ENCODE results near the gene ABCC4. TPM values are rescaled to one million over a fixed set of nuclear protein-coding genes. Genes with fewer than 3 reads are reported as not detected.

Gene ABCC4
- total RNA-seq, 1 donor from 2014 or later: 14.7 TPM

DNA sequence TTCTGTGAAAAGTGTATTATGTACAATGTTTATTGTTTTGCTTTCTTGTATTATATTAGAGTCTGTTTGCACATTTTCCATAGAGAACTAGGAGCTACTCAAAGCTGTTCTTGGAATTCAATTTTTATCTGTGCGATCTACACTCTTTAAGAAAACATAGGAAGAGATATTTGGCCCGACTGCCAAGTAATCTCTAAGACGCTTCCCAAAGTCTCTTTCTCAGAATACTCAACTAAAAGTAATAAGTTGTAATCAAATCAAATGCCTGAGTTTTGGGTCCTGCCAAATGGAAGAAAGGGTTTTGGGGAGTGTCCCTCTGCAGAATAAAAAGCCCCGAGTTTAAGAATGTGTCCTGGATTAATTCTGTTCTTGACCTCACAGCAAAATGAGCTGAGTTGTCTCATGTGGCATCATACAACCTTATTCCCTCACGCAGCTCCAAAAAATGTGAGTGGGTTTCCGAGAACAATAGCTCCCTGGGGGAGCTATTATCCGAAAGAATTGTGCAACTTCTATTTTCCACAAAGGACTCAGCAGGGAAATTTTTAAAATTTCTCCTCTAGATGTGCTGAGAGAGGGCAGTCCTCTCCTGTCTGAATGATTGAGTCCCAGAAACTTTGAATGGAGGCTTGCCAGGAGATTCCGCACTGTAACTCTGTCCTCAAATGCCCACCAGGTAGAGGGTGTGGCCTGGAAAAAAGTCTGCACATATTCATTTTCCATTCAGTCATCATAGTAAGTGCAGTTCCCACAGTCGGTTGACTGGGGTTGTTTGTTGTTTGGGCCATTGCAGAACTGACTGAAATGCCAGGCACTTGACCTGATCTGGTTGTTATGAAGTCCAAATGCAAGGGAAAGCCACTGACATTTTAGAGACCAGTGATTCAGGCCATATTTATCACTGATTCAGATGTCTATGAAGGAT, 309.0 kb downstream of the ABCC4 start:
- no peak for DNase-seq (ENCODE audit: low spot score)

DNA sequence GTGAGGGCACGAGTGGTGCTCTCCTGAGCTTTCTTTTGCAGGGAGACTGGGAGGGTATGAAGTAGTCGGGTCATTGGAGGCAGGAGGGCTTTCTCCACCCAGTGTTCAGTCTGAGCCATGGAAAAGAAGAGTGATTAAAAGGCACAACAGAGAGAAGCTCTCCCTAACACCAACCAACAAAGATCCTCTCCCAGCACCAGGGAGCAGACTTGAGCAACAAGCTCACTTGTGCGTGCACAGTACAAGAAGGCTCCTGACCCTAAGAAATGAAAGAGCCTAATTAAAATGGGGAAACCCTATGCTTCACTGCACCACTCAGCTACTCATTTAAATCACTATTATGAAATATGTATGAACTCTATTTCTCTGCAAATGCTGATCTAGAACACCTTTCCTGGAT, 312.6 kb downstream of the ABCC4 start:
- no peak for DNase-seq (ENCODE audit: low spot score)

DNA sequence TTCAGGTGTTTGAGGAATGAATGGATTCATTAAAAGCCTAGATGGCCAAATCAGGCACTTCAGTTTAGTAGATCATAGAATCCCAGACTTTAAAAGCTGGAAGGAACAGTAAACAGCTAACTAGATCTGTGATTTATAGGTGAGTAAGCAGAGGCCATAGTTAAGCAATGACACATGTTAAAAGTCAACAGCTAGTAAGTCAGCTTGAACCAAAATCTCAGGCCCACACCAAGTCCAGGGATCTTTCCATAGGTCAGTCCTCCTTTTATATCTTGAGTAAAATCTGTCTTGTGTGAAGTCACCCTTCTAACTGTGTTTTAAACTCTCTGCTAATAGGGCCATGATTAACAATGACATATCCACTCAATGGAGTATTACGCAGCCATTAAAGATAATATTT, 313.4 kb downstream of the ABCC4 start:
- no peak for DNase-seq (ENCODE audit: low spot score)

DNA sequence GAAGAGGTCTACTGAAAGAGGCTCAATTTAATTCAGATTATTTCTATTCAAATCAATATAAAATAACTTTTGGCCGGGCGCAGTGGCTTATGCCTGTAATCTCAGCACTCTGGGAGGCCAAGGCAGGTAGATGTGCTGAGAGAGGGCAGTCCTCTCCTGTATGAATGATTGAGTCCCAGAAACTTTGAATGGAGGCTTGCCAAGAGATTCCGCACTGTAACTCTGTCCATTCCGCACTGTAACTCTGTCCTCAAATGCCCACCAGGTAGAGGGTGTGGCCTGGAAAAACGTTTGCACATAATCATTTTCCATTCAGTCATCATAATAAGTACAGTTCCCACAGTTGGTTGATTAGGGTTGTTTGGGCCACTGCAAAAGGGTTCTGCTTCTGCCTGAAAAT, 314.2 kb downstream of the ABCC4 start:
- no peak for DNase-seq (ENCODE audit: low spot score)

DNA sequence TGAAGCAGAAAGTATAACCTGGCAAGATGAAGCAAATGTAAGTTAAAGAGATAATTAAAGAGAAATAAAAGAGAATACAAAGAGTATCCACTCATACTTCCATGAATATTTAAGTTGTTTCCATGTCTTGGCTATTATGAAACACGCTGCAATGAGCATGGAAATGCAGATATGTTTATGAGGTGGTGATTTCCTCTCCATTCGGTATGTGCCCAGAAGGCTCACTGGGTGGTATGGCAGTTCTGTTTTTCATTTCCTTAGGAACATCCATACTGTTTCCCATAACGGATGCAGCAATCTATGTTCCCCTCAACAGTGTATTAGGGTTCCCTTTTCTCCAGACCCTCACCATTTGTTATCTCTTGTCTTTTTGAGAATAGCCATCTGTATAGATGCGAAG, 316.3 kb downstream of the ABCC4 start:
- no peak for DNase-seq (ENCODE audit: low spot score)

DNA sequence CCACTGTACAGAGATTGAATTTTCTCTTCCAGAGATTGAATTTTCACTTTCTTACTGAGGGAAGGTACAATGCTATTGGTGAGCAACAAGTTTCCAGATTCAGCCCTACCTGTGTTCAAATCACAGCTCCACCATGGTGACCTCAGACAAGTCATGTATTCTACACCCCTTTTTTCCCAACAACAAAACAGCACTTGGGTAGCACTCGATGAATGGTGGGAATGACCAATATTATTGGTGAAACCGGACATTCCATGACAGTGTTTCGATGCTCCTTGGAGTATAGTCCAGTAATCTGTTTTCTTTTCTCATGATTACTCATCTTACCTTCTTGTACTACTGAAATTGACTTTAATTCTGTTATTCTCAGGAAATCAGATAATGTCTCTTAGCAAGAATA, 322.7 kb downstream of the ABCC4 start:
- no peak for DNase-seq (ENCODE audit: low spot score)

DNA sequence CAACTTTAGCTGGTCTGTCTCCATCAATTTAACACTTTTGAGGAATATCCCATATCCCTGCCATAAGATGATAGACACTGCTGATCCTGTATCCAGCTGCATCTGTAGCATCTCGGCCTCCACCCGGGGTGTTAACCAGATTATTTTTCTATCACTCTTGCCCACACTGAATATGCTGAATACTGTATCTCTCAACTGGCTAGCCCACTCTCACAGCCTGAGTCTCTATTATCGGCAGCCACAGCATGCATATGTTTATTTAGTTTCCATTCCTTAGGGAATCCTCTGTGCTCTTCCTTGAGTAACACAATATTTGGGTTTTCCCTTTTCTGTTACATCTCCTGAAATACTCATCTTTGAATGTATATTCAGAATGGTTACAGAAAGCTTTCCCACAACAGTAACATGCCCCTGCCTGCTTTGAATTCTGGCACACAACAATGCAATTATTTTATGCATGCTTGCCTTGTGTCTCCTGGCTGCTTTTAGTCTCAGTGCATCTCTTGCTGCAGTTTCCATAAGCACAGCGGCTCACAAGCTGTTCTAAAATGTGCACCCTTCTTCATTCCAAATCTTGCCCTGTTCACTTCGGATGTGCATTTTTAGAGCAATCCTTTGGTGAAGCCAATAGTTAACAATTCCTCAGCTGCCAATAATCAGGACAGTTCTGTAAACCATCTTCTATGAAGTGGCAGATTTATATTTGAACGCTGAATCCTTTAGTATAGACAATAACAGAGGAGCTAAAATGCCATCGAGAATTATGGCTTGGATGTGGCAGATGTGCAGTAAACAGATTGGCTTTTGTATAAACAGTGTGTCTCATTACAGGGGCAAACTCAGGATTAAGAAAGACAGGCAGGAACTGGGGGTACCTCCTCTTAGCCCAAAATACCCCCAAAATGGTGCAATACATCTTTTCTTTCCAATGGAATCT, 327.0 kb downstream of the ABCC4 start:
- DNase-seq (ENCODE audit: low spot score): no peak

DNA sequence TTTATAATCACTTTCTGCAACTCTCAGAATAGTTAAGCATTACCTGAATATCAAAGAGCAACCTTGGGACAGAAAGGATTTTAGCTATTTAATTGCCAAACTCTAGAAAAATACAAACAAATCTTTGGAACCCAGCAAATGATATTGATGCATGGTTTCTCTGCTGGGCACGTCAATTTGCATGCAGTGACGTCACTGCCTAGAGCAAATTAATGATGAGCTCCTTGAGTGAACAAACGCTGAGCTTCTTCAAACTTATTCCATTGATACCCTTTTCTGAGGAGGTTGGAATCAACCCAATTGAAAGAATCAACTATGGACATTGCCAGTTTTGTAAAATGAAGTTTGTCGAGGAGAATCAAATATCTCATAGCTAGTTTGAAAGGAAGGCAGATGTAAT, 329.0 kb downstream of the ABCC4 start:
- no peak for DNase-seq (ENCODE audit: low spot score)
